PC-9 (cell line): ENCODE results near the gene SUSD3.

Source experiments
- EZH2 ChIP-seq: fragments of 200-600 bp; sonication (generic); IDR thresholded peaks from 2 replicates; pipeline ENCODE4 v1.8.0; 2017; ENCODE audit warnings: antibody characterized with exemption, low read depth
- TF ChIP-seq, protein P1 (sequence below): fragments of 200-600 bp; sonication (generic); conservative IDR thresholded peaks from 2 replicates; pipeline ENCODE4 v1.6.1; 2017; ENCODE audit warnings: mixed run types, antibody characterized with exemption, mild to moderate bottlenecking, moderate library complexity

DNA sequence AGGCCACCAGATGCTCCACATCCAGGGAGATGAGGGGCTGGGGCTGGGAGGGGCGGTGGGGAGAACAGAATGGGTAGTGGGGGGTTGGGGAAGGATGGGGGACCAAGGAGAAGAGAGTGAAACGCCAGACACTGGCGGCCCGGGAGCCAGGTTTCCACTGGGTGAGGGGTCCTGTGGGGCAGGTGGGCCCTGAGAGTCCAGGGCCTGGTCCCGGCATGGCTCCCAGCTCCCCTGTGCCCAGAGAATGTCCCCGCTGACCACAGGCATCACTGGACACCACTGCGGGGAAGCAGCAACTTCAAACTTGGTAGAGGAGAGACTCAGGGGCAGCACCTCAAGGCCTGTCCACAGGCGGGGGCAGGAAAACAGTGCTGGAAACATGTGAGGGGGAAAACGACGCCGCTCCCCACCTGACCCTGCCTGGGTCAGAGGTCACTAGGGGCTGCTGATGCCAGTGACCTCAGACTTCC lies 62.4 kb downstream of the SUSD3 start:
- TF ChIP-seq, protein P1, sequence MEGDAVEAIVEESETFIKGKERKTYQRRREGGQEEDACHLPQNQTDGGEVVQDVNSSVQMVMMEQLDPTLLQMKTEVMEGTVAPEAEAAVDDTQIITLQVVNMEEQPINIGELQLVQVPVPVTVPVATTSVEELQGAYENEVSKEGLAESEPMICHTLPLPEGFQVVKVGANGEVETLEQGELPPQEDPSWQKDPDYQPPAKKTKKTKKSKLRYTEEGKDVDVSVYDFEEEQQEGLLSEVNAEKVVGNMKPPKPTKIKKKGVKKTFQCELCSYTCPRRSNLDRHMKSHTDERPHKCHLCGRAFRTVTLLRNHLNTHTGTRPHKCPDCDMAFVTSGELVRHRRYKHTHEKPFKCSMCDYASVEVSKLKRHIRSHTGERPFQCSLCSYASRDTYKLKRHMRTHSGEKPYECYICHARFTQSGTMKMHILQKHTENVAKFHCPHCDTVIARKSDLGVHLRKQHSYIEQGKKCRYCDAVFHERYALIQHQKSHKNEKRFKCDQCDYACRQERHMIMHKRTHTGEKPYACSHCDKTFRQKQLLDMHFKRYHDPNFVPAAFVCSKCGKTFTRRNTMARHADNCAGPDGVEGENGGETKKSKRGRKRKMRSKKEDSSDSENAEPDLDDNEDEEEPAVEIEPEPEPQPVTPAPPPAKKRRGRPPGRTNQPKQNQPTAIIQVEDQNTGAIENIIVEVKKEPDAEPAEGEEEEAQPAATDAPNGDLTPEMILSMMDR, result no peak
- no peak for TF ChIP-seq EZH2
